Amniotic epithelial cell (primary cell): ENCODE results near the gene RELN.

ENCODE experiments used
- DNase-seq: peaks from one replicate; pipeline ENCODE4 v3.0.0-alpha.2; 2010; ENCODE audit warnings: low read depth

Gene RELN

GRCh38 chr7:103632005-103632639 is 357.3 kb downstream of the RELN start:
- DNase-seq = peak; percentile 10

GRCh38 chr7:103630318-103630717 is 359.1 kb downstream of the RELN start:
- no peak for DNase-seq

GRCh38 chr7:103628742-103629141 is 360.7 kb downstream of the RELN start:
- DNase-seq = no peak

GRCh38 chr7:103626776-103627175 is 362.7 kb downstream of the RELN start:
- DNase-seq = no peak

- no peak for DNase-seq
Observed at GRCh38 chr7:103622274-103622673, 367.2 kb downstream of the RELN start.

- peak; percentile 9 for DNase-seq
Observed at GRCh38 chr7:103613655-103614642, 375.5 kb downstream of the RELN start.

- no peak for DNase-seq
Observed at GRCh38 chr7:103609778-103610177, 379.7 kb downstream of the RELN start.

- DNase-seq = no peak
Observed at GRCh38 chr7:103605640-103606039, 383.8 kb downstream of the RELN start.

GRCh38 chr7:103598326-103598905 is 391.0 kb downstream of the RELN start:
- no peak for DNase-seq

GRCh38 chr7:103597606-103598005 is 391.9 kb downstream of the RELN start:
- DNase-seq = no peak

- DNase-seq = no peak
Observed at GRCh38 chr7:103594186-103594585, 395.3 kb downstream of the RELN start.

GRCh38 chr7:103593691-103594090 is 395.8 kb downstream of the RELN start:
- no peak for DNase-seq

GRCh38 chr7:103592844-103593243 is 396.6 kb downstream of the RELN start:
- DNase-seq = no peak

- DNase-seq = no peak
Observed at GRCh38 chr7:103592187-103592586, 397.3 kb downstream of the RELN start.

- DNase-seq = no peak
Observed at GRCh38 chr7:103580031-103580430, 409.4 kb downstream of the RELN start.

- no peak for DNase-seq
Observed at GRCh38 chr7:103577059-103577458, 412.4 kb downstream of the RELN start.

- DNase-seq = no peak
Observed at GRCh38 chr7:103576641-103577040, 412.8 kb downstream of the RELN start.

GRCh38 chr7:103574576-103574975 is 414.9 kb downstream of the RELN start:
- no peak for DNase-seq

GRCh38 chr7:103573479-103574058 is 415.9 kb downstream of the RELN start:
- DNase-seq = peak; percentile 25

- DNase-seq = no peak
Observed at GRCh38 chr7:103571586-103571985, 417.9 kb downstream of the RELN start.

GRCh38 chr7:103569621-103570305 is 419.7 kb downstream of the RELN start:
- no peak for DNase-seq

GRCh38 chr7:103564416-103564815 is 425.0 kb downstream of the RELN start:
- DNase-seq = no peak
